Stimulated activated CD4-positive, alpha-beta T cell treated with anti-CD3 and anti-CD28 coated beads, TNF-alpha, amount 100 ng/mL, for 4 hours (primary cell): ENCODE data around the gene TAL1.

ENCODE experiments used
- DNase-seq, 3 experiments: peaks; one replicate each; pipeline ENCODE4 v3.0.0-alpha.2; 2020; ENCODE audit warnings: low read depth in 3 of 3

Gene TAL1

GRCh38 chr1:47175227-47175934 lies 56.6 kb downstream of the TAL1 start:
- DNase-seq: no peak

- no peak for DNase-seq
These were observed 57.4 kb downstream of the TAL1 start for GRCh38 chr1:47174656-47175020.

- no peak for DNase-seq
These were observed 59.2 kb downstream of the TAL1 start for GRCh38 chr1:47172782-47173181.
